GM23248 (cell line): ENCODE data around the gene FCRL1. TPM values are rescaled to one million over a fixed set of nuclear protein-coding genes. Genes with fewer than 3 reads are reported as not detected.

Experiments
- DNase-seq: peaks from one replicate; pipeline ENCODE4 v3.0.0-alpha.2; 2015
- H2AFZ ChIP-seq: fragments of 200-600 bp; sonication (generic); 2 replicates; pipeline ENCODE4 v1.6.1; 2016; ENCODE audit warnings: antibody characterized with exemption
- H3F3A ChIP-seq: fragments of 200-600 bp; sonication (generic); 2 replicates; pipeline ENCODE4 v1.6.1; 2016; ENCODE audit warnings: mild to moderate bottlenecking, antibody characterized with exemption, mixed run types; ENCODE audit not compliant: insufficient read depth
- H3K27ac ChIP-seq: fragments of 200-600 bp; sonication (generic); 2 replicates; pipeline ENCODE4 v1.5.1; 2016; ENCODE audit warnings: mild to moderate bottlenecking
- H3K27me3 ChIP-seq: fragments of 200-600 bp; sonication (generic); replicated peaks from 2 replicates; pipeline ENCODE4 v1.6.1; 2016; ENCODE audit warnings: mild to moderate bottlenecking; ENCODE audit not compliant: insufficient read depth
- H3K36me3 ChIP-seq: fragments of 200-600 bp; sonication (generic); 2 replicates; pipeline ENCODE4 v1.6.1; 2016; ENCODE audit warnings: low read depth, mild to moderate bottlenecking
- H3K4me1 ChIP-seq: fragments of 200-600 bp; sonication (generic); 2 replicates; pipeline ENCODE4 v1.6.1; 2016; ENCODE audit warnings: mild to moderate bottlenecking; ENCODE audit not compliant: insufficient read depth
- H3K4me2 ChIP-seq: fragments of 200-600 bp; sonication (generic); one replicate; pipeline ENCODE4 v1.6.1; 2016; ENCODE audit warnings: mild to moderate bottlenecking; ENCODE audit not compliant: unreplicated experiment
- H3K4me3 ChIP-seq: fragments of 200-600 bp; sonication (generic); 2 replicates; pipeline ENCODE4 v1.5.1; 2016; ENCODE audit warnings: mild to moderate bottlenecking
- H3K79me2 ChIP-seq: fragments of 200-600 bp; sonication (generic); 2 replicates; pipeline ENCODE4 v1.6.1; 2016; ENCODE audit warnings: mild to moderate bottlenecking; ENCODE audit not compliant: insufficient read depth
- H3K9ac ChIP-seq: fragments of 200-600 bp; sonication (generic); 2 replicates; pipeline ENCODE4 v1.6.1; 2016; ENCODE audit warnings: mild to moderate bottlenecking
- H3K9me2 ChIP-seq: fragments of 200-600 bp; sonication (generic); 2 replicates; pipeline ENCODE4 v1.6.1; 2016; ENCODE audit warnings: mixed run types, mild to moderate bottlenecking, moderate library complexity; ENCODE audit not compliant: insufficient read depth
- H3K9me3 ChIP-seq: fragments of 200-600 bp; sonication (generic); one replicate; pipeline ENCODE4 v1.6.1; 2017; ENCODE audit warnings: low read depth
- H4K20me1 ChIP-seq: fragments of 200-600 bp; sonication (generic); 2 replicates; pipeline ENCODE4 v1.6.0; 2016; ENCODE audit not compliant: insufficient read depth
- EZH2 ChIP-seq: fragments of 200-600 bp; sonication (generic); IDR thresholded peaks from 2 replicates; pipeline ENCODE4 v1.6.1; 2018; ENCODE audit warnings: antibody characterized with exemption, mild to moderate bottlenecking; ENCODE audit not compliant: insufficient read depth, poor library complexity, severe bottlenecking
- EZH2phosphoT487 ChIP-seq: fragments of 200-600 bp; sonication (generic); IDR thresholded peaks from 2 replicates; pipeline ENCODE4 v1.6.1; 2018; ENCODE audit warnings: antibody characterized with exemption, moderate library complexity, mild to moderate bottlenecking, low read depth; ENCODE audit not compliant: insufficient read depth
- WGBS, 2 experiments: methylation state at CpG; one replicate each; pipeline ENCODE4 v1.1.6; 2015 to 2017; ENCODE audit warnings: low lambda C conversion rate in 2 of 2, low coverage in 1 of 2; ENCODE audit errors: missing lambda C conversion rate in 2 of 2; 5-methylcytosine and 5-hydroxymethylcytosine counted together
- in situ Hi-C: fragments of 300-500 bp; cut with MboI; formaldehyde crosslinking; loops from 2 replicates; pipeline ENCODE4 v1.15.0; 2020
- polyA plus RNA-seq: library from polyadenylated mRNA; unstranded; fragments of >200 nt; fragmentation: Nextera tagmentation; extraction: Ambion mirVana; gene quantifications from 2 replicates; pipeline ENCODE4 v1.2.1, GENCODE V29; 2016
- total RNA-seq: library from RNA; depleted of rRNA; stranded (reverse); fragments of >200 nt; shearing (Covaris generic); gene quantifications from 2 replicates; pipeline ENCODE4 v1.2.3, GENCODE V29; 2014

The FCRL1 gene
- total and polyA plus RNA-seq, 2 experiments from 2014 or later: not detected

GRCh38 chr1:157830887-157831286, 11.0 kb upstream of the FCRL1 start:
- Histone ChIP-seq H3K79me2 (no peaks in the 10 kb centered on the region), H3K4me3 (no peak overlapping the region), H2AFZ (no peak overlapping the region), H3K9me3 (no peaks in the 10 kb centered on the region), H3F3A (no peaks in the 10 kb centered on the region), H4K20me1 (no peaks in the 10 kb centered on the region), H3K27ac (no peak overlapping the region), H3K27me3 (no peaks in the 10 kb centered on the region), H3K4me2 (no peak overlapping the region), H3K4me1 (no peaks in the 10 kb centered on the region), H3K36me3 (no peaks in the 10 kb centered on the region), H3K9me2 (no peaks in the 10 kb centered on the region), H3K9ac (no peak overlapping the region)
- in situ Hi-C loops: no loop called here
- TF ChIP-seq EZH2 (no peak), EZH2phosphoT487 (no peak)
- 10 to 18% methylated on average over 2 of the region's 2 CpGs for WGBS, 2 experiments
- no peak for DNase-seq

DNA sequence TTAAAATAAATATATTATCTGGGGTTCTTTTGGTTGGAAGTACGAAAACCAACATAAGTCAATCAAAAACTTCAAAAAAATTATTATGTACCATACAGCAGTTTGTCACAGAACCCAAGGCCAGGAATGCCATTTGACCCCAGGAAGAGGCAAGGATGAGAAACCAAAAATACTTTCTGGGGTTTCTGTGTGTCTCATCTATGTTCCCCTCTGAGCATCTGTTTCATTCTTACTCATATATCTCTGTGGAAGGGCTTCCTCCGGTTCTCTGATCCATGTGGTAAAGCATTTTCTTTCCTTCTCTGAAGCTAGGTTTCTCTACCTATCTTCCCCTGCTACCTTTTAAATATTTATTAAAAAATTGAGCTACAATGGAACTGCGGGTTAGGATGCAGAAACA, 9.8 kb upstream of the FCRL1 start:
- Histone ChIP-seq H3K4me3 (no peak overlapping the region), H3K4me1 (no peaks in the 10 kb centered on the region), H3K9me2 (no peaks in the 10 kb centered on the region), H3K27ac (no peak overlapping the region), H4K20me1 (no peaks in the 10 kb centered on the region), H2AFZ (no peak overlapping the region), H3K79me2 (no peaks in the 10 kb centered on the region), H3K36me3 (no peaks in the 10 kb centered on the region), H3K27me3 (no peaks in the 10 kb centered on the region), H3K4me2 (no peak overlapping the region), H3K9me3 (no peaks in the 10 kb centered on the region), H3F3A (no peaks in the 10 kb centered on the region), H3K9ac (no peak overlapping the region)
- TF ChIP-seq EZH2phosphoT487: no peak
- TF ChIP-seq EZH2: no peak
- 17 to 19% methylated on average over 3 of the region's 3 CpGs for WGBS, 2 experiments
- DNase-seq: no peak
- in situ Hi-C loops: no loop called here

GRCh38 chr1:157829210-157829609, 9.3 kb upstream of the FCRL1 start:
- no peak overlapping the region for H3K27ac ChIP-seq
- H3K36me3 ChIP-seq: no peaks in the 10 kb centered on the region
- H3K4me3 ChIP-seq: no peak overlapping the region
- H3K27me3 ChIP-seq: no peaks in the 10 kb centered on the region
- H3K79me2 ChIP-seq: no peaks in the 10 kb centered on the region
- no peak overlapping the region for H2AFZ ChIP-seq
- no peak overlapping the region for H3K4me2 ChIP-seq
- no peak overlapping the region for H3K9ac ChIP-seq
- H4K20me1 ChIP-seq: no peaks in the 10 kb centered on the region
- in situ Hi-C loops: no loop called here
- no peaks in the 10 kb centered on the region for H3K9me2 ChIP-seq
- H3K9me3 ChIP-seq: no peaks in the 10 kb centered on the region
- H3K4me1 ChIP-seq: no peaks in the 10 kb centered on the region
- no peak for DNase-seq
- TF ChIP-seq EZH2 (no peak), EZH2phosphoT487 (no peak)
- no peaks in the 10 kb centered on the region for H3F3A ChIP-seq

DNA sequence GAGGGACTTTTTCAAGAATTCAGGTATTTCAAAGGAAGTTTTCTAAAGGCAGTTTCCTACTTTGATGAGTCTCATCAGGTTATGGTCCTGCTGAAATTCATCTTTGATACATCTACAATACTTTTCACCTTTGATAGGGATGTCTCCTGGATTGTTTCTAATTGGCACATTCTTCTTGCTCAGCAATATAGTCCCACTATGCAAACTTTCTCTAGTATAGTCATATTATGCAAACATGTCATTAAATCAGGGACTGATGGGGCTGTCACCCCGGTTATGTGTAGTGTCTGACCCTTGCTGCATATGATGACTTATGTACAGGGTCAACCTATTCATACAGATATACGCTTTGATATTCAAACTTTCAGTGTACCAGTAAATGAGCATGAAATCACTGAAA, 379 bp upstream of the FCRL1 start:
- Histone ChIP-seq H3K4me2 (no peak overlapping the region), H3K27ac (no peak overlapping the region), H3F3A (no peaks in the 10 kb centered on the region), H4K20me1 (no peaks in the 10 kb centered on the region), H3K79me2 (no peaks in the 10 kb centered on the region), H2AFZ (no peak overlapping the region), H3K9me2 (no peaks in the 10 kb centered on the region), H3K27me3 (no peaks in the 10 kb centered on the region), H3K9ac (no peak overlapping the region), H3K36me3 (no peaks in the 10 kb centered on the region), H3K4me1 (no peaks in the 10 kb centered on the region), H3K9me3 (no peaks in the 10 kb centered on the region), H3K4me3 (no peak overlapping the region)
- 25 to 40% methylated on average over 2 of the region's 2 CpGs for WGBS, 2 experiments
- DNase-seq: no peak
- TF ChIP-seq EZH2 (no peak), EZH2phosphoT487 (no peak)
- in situ Hi-C loops: no loop called here

DNA sequence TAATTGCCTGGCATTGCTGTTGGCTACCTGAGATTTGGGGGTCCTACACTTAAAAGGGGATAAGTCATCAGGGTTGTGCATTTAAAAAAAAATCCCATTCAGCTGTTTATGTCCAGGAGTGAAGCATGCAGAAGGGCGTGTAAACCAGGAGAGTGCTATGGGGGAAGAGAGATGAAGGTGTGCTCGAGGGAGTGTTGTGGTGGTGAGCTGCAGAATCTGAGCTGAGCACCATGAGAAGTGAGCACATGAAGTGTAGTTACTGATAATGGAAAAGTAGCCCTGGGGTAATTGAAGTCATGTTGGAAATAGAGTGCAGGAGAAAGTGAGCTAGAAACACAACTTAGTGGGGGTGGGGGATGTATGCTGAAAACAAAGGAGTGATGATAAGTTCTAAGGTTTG, 705 bp downstream of the FCRL1 start:
- Histone ChIP-seq H3K36me3 (no peaks in the 10 kb centered on the region), H4K20me1 (no peaks in the 10 kb centered on the region), H3K27ac (no peak overlapping the region), H3K4me3 (no peak overlapping the region), H3K9ac (no peak overlapping the region), H2AFZ (no peak overlapping the region), H3K4me2 (no peak overlapping the region), H3F3A (no peaks in the 10 kb centered on the region), H3K4me1 (no peaks in the 10 kb centered on the region), H3K9me3 (no peaks in the 10 kb centered on the region), H3K9me2 (no peaks in the 10 kb centered on the region), H3K79me2 (no peaks in the 10 kb centered on the region), H3K27me3 (no peaks in the 10 kb centered on the region)
- TF ChIP-seq EZH2phosphoT487 (no peak), EZH2 (no peak)
- WGBS, 2 experiments: 8 to 11% methylated on average over 2 of the region's 2 CpGs
- in situ Hi-C loops: no loop called here
- no peak for DNase-seq
